GM19463 (cell line): ENCODE measurements around the gene OTUD1.

Experiments
- ATAC-seq: cut with Tn5 transposase; IDR thresholded peaks from one replicate; pipeline ENCODE4 v1.9.1; 2021; ENCODE audit warnings: mild to moderate bottlenecking, moderate library complexity; ENCODE audit not compliant: unreplicated experiment

Gene OTUD1

DNA sequence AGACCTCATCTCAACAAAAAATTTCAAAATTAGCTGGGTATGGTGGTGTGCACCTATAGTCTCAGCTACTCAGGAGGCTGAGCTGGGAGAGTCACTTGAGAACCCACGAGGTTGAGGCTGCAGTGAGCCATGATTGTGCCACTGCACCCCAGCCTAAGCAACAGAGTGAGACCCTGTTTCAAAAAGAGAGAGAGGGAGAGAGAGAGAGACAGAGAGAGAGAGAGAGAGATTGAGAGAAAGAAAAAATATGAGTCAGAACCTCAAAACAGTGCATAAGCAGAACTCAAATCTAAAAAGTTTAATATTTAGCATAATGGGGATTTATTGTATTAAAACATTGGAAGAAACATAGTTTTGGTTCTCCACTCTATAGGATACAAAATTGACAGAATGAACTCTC lies 17.5 kb upstream of the OTUD1 start:
- no peak for ATAC-seq

DNA sequence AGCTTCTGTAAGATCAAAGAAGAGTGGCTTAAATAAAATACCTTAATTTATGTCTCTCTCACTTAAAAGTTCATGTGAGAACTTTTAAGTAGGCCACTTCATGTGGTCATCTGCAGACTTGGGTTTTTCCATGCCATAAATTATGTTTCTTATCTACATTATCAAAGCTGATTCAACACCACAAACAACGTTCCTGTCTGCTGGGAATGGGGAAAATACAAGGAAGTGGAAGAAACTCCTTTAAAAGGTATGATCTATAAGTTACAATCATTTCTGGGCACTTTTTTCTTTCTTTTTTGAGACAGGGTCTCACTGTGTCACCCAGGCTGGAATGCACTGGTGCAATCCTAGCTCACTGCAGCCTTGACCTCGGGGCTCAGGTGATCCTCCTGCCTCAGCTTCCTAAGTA lies 16.9 kb upstream of the OTUD1 start:
- no peak for ATAC-seq

DNA sequence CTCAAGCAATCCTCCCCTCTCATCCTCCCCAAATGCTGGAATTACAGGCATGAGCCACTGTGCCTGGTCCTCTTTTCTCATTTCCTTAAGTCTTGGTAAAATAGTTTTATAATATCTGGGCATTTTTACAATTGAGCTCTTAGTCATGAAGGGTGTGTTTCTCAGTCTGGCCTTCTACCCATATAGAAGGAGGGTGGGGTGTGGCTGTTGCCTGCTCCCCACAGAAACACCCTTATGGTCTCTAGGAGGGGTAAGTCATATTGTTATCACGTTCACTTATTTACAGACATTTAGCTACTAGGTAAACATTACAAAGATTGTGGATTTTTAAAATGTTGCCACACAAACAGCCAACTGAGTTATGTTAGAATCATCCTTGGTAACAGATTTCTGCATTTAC lies 6.7 kb upstream of the OTUD1 start:
- ATAC-seq: no peak

DNA sequence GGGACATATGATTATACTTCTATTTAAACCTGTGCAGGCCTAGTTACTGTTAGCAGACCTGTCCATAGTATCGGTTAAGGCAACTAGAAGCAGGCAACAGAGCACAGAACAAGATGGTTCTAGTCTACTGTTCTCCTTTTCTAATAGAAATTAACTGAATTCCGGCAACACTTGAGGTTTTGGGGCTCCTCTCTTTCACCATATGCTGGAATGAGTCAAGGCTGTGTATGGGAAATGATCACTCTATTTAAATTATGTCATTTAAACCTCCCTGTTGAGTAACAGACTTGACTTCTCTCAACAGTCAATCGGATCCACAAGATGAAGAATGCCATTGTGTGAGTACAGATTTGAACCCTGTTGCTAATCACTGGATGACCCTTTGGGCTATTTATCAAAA lies 6.2 kb upstream of the OTUD1 start:
- no peak for ATAC-seq

DNA sequence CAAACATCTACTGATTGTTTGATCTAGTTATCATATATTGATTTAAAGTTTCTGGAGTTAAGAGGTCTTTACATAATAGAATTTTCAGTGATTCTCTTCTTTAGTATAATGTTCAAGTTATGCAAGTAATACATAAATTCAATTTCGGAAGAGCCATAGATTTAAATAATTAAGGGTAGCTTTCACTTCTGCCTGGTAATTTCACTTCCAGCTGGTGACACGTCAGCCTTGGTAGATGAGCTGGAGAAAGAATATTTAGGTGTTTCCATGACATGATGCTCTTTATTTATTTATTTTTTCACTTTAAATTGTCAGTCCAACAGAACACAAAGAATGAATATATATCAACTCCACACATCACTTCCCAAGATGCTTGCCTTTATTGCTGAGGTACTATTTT lies 5.2 kb upstream of the OTUD1 start:
- ATAC-seq: no peak

DNA sequence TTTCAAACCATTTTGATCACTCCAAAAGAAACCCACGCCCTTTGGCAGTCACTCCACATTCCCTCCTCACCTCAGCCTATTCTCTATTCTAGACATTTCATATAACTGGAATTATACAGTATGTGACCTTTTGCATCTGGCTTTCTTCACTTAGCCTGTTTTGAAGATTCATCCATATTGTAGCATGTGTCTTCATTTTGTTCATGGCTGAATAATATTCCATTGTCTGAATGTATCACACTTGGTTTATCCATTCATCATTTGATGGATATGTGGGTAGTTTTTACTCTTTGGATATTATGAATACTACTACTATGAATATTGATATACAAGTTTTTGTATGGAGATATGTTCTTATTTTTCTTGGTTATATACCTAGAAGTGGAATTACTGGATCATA lies 3.5 kb upstream of the OTUD1 start:
- ATAC-seq: no peak

DNA sequence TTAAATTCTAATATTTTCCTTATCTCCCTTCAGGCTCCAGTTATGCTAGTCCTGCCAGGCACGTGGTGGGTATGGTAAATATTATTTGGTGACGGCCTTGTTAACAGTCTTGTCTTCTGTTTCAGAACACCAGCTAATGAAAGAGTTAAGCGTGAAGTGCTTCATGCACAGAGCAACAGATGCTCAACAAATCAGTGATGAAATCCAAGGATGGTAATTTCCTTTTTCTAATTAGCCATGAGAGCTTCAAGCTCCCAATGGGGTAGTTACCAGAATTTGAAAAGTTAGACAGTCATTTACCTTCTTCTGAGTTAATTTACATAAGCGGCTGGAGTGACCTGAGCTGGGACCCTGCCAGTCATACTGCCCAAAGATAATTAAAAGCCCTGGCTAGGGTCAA lies 1.9 kb upstream of the OTUD1 start:
- ATAC-seq: no peak

DNA sequence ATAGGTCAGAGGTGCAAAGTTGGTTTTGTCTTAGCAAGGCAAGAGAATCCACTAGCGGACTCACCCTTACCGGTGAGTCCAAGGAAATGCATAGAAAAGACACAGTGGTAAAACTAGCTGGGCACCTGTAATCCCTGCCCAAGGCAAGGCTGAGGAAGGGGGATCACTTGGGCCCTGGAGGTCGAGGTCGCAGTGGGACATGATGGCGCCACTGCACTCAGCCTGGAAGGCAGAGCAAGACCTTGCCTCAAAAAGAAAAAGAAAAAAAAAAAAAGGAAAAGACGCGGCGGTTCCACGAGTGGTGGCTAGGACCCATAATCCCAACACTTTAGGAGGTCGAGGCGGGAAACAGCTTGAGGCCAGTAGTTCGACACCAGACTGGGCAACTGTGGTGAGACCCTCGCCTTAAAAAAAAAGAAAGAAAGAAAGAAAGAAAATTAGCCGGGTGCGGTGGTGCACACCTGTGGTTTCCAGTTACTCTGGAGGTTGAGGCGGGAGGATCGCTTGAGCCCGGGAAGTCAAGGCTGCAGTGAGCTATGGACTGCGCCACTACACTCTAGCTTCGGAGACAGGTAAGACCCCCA lies 820 bp upstream of the OTUD1 start:
- ATAC-seq: no peak

DNA sequence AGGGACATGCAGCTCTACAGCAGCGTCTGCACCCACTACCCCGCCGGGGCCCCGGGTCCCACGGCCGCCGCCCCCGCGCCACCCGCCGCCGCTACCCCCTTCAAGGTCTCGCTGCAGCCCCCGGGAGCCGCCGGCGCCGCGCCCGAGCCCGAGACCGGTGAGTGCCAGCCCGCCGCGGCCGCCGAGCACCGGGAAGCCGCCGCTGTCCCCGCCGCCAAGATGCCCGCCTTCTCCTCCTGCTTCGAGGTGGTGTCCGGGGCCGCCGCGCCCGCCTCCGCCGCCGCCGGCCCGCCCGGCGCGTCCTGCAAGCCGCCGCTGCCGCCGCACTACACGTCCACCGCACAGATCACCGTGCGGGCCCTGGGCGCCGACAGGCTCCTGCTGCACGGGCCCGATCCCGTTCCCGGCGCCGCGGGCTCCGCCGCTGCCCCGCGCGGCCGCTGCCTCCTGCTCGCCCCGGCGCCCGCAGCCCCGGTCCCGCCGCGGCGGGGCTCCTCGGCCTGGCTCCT lies 631 bp downstream of the OTUD1 start:
- ATAC-seq: peak; percentile 8

DNA sequence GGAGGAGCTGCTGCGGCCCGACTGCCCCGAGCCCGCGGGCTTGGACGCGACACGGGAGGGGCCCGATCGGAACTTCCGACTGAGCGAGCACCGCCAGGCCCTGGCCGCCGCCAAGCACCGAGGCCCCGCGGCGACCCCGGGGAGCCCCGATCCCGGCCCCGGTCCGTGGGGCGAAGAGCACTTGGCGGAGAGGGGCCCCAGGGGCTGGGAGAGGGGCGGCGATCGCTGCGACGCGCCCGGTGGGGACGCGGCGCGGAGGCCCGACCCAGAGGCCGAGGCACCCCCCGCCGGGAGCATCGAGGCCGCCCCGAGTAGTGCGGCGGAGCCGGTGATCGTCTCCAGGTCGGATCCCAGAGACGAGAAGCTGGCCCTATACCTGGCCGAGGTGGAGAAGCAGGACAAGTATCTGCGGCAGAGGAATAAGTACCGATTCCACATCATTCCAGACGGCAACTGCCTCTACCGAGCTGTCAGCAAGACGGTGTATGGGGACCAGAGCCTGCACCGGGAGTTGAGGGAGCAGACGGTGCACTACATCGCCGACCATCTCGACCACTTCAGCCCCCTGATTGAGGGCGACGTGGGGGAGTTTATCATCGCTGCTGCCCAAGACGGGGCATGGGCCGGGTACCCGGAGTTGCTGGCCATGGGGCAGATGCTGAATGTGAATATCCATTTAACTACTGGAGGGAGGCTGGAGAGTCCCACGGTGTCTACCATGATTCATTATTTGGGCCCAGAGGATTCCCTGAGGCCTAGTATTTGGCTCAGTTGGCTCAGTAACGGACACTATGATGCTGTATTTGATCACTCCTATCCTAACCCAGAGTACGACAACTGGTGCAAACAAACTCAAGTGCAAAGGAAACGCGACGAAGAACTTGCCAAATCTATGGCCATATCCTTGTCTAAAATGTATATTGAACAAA lies 1.4 kb downstream of the OTUD1 start:
- ATAC-seq: peak; percentile 11

DNA sequence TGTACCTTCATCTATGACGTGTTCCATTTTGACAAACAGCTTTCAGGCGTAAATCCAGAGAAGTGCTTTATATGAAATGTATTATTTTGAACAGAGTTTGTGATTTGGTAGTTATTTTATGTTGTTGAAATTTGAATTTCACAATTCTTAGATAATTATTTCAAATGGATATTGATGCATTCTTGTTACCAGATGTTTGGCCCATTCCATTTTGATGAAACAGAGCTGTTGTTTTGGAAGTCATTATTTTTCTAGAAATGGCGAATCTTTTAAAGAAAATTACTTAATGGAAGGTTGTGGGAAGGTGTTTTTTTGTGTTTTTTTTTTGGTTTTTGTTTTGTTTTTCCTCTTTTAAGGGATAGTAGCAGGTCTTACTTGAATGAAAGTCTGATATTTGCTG lies 2.4 kb downstream of the OTUD1 start:
- no peak for ATAC-seq

DNA sequence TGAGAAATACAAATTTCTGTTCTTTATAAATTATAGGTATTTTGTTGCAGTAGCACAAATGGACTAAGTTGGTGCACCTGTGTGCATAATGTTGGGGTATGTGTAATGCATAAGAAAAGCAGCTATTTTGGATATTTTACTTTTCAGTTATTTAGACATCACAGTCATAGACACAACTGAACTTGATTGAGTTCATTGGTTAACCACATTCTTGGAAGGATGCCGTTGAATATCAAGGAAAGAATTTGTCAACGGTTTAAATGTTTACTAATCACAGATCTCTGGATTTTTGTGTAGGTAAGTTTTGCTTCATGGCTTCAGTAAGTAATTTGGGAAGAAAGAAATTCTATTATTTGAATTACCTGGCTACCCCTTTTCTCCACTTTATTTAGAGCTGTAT lies 4.1 kb downstream of the OTUD1 start:
- ATAC-seq: no peak

DNA sequence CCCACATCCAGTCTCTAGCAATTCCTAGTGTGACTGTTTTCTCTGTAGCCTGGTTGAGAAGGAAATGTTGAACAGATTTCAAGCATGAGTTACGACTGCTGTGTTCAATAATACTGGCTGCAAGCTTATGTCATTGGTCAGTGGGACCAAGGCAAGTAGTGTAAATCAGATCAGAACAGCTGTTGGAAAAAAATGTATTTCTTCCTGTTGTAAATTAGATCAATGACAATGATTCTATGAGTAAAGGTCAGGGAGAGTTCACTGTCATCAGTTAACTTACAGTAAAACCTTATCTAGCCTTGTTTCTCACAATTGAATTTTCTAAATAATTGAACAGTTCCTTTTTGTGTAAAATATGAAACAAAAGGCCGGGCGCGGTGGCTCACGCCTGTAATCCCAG lies 6.7 kb downstream of the OTUD1 start:
- ATAC-seq: no peak

DNA sequence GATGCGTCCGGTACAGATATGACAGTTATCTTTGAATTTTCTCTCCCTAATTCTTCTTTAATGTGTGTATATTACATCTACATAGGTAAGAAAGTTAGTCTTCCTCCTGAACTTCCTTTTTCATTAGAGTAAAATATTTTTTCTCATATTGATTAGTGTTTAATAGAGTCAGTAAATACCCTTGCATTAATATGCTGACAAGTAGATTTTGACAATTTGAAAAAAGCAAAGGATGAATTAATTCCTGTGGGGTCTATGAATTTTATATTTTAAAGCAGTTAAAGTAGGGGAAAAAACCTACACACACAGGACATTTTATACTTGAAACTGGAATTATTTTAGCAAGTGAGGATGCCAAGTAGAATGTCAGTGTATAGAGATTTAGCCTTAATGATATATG lies 9.4 kb downstream of the OTUD1 start:
- ATAC-seq: no peak

DNA sequence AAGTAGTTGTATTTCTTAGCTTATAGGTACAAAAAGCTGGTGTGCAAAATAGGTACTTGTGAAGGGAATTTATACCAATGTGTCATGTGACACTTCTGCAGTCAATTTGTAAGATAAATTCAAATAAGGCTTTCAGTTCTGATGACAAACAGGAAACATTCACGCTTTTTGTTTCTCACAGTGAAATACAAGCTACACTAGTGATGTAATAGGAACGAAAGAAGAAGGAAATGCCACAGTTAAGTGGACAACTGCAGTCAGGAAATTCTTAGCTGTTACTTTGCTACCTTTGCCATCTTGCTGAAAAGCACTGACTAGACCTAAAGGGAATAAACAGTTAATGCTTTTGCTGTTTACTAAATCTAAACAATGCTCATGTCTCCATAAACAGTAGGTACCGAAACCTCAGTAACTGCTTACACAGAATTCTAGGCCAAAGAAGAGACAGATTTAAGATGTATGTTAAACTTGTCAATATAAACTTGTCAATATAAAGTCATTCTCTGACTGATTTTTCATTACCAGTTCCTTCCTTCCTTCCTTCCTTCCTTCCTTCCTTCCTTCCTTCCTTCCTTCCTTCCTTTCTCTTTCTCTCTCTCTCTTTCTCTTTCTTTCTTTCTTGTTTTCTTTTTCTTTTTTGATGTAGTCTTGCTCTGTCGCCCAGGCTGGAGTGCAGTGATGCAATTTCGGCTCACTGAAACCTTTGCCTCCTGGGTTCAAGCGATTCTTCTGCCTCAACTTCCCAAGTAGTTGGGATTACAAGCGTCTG lies 10.1 kb downstream of the OTUD1 start:
- ATAC-seq: peak; percentile 86

DNA sequence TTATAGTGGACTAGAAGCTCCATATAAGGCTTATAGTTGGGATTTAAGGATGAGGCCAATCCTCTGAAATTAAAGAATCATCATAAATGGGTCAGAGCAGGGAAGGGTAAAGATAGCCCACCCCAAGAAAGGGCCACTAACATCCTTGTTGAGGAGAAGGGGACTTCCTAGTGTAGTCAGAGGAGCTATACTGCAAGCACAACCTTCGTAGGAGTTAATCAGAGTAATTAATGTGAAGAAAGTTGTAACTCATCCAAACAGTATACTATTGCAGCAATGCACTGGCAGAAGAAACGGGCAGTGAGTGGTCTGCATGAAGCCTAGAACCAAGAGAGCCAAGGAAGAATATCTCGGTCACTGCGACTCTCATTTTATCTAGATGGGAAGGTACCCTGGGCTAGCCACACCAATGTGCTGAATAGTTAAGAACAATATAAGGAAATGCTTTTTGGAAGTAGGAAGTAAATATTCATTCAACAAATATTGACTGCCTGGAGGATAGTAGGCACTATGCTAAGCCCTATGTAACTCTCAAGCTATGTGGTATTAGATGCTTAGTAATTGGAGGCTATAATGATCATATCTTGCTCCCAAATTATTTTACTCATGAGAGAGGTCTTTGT lies 13.3 kb downstream of the OTUD1 start:
- no peak for ATAC-seq

DNA sequence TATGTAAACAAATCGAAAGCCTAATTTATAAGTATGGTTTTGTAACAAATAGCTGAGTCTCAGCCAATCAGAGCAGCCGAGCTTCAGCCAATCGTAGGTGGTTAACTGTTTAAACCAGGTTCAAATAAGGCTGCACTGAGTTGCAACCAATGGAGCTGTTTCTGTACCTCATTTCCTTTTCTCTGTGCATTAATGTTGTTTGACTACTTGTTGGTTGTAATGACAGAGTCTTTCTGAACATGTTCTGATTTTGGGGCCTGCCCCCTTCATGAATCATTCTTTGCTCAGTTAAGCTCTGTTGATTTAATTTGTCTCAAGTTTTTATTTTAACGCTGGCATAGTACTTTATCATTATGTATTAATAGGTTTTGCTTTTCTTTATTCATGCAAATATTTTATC lies 14.6 kb downstream of the OTUD1 start:
- no peak for ATAC-seq

DNA sequence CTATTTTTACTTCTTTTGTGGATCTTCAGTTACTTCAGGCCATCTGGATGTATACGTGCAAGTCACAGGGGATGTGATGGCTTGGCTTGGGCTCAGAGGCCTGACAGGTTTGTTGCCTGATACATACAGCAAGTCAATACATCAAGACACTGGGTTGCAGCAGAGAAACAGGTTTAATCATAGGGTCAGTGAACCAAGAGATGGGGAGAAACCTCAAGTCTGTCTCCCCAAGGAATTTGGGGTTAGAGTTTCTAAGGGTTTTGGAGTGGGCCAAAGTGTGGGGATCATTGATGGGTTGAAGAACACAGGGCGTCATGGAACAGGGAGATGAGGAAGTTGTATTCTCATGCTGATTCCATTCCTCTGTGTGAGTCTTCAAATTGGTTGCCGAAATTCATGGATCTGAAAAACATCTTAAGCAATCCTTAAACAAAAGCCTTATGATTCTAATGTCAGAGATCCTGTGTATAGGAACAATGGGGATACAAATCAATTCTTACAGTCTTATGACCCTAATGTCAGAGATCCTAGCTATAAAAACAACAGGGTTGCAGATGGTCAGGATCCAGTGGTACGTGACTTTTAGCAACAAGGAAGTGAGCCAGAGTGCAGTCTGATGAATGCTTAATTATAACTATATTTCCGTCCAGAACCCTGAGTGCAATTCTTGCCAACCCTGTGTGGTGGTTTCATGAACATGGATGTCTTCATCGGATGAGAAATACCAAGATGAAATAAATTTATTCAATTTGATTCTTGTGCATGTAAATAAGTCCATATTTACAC lies 18.9 kb downstream of the OTUD1 start:
- ATAC-seq: no peak

DNA sequence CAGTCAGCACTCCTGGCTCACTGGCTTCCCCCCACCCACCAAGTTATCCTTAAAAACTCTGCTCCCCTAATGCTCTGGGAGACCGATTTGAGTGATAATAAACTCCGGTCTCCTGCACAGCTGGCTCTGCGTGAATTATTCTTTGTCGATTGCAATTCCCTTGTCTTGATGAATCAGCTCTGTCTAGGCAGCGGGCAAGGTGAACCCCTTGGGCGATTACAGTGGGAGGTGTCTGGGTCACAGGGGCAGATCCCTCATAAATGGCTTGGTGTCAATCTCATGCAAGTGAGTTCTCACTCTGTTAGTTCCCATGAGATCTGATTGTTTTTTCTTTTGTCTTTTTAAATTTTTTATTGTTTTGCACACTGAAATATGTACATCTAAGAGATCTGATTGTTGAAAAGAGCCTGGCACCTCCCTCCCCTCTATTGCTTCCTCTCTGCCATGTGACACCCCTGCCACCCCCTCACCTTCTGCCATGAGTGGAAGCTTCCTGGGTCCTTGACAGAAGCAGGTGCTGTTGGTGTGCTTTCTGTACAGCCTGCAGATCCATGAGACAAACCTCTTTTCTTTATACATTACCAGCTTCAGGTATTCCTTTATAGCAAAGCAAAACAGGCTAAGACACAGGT lies 20.5 kb downstream of the OTUD1 start:
- ATAC-seq: no peak

DNA sequence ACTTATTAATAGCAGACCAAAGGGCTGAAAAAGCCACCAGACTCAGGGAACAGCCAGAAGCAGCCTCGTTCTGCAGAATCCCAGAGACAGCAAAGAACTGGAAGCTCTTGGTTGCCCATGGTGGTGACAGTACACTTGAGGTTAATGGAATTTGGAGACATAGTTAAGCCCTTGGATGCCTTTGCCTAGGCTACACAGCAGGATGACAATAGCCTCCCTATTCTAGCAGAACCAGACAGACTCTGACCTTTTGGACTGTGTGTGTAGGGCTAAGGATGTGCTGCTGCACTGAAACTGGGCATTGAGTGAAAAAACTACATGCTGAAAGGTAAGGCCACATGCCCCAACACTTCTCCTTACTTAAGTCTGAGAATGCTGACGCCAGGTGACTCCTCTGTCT lies 22.7 kb downstream of the OTUD1 start:
- ATAC-seq: no peak
